ENCODE results near the gene TMEM221.

GRCh38 chr19:17467471-17468301, 19.2 kb upstream of the TMEM221 start:
- no peak for TF ChIP-seq CTCF (IDR thresholded peaks at IDR 0.05; ENCODE audit: low read length)
- TF ChIP-seq EZH2 (IDR thresholded peaks at IDR 0.05; ENCODE audit: borderline replicate concordance, low read length), result no peak

Measured in OCI-LY1 (cell line).